Mammary epithelial cell (primary cell): ENCODE results near the gene ADGRB3.

Experiments used
- CTCF ChIP-seq, 2 donors: IDR thresholded peaks in 1 of 2; conservative IDR thresholded peaks in 1 of 2; 2 replicates each; pipeline ENCODE4 v1.5.1; 2011 to 2012; ENCODE audit warnings: inconsistent platforms in 2 of 2, low read length in 2 of 2, mild to moderate bottlenecking in 2 of 2, control low read depth in 1 of 2, low read depth in 1 of 2; ENCODE audit not compliant: insufficient read depth in 1 of 2; ENCODE audit errors: extremely low read depth in 1 of 2
- EZH2 ChIP-seq: IDR thresholded peaks from 2 replicates; pipeline ENCODE4 v1.6.1; 2012; ENCODE audit warnings: low read length, inconsistent platforms, borderline replicate concordance

- TF ChIP-seq CTCF (conservative IDR thresholded peaks at IDR 0.05 in 1 of 2, IDR thresholded peaks at IDR 0.05 in 1 of 2; ENCODE audit: extremely low read depth in 1 of 2, insufficient read depth in 1 of 2, low read depth in 1 of 2, low read length in 2 of 2) (no peak), EZH2 (no peak)
Observed at GRCh38 chr6:69286331-69286730, 651.2 kb downstream of the ADGRB3 start.
